ENCODE data around the gene STX18. TPM values are rescaled to one million over a fixed set of nuclear protein-coding genes. Genes with fewer than 3 reads are reported as not detected.
"Not testable (repeated sequence)": the region's sequence is repeated elsewhere in the genome, so short reads cannot be mapped to it uniquely, and the experiment has no call there.

STX18 gene
- total RNA-seq, 1 donor from 2014 or later = 15.1 TPM

DNA sequence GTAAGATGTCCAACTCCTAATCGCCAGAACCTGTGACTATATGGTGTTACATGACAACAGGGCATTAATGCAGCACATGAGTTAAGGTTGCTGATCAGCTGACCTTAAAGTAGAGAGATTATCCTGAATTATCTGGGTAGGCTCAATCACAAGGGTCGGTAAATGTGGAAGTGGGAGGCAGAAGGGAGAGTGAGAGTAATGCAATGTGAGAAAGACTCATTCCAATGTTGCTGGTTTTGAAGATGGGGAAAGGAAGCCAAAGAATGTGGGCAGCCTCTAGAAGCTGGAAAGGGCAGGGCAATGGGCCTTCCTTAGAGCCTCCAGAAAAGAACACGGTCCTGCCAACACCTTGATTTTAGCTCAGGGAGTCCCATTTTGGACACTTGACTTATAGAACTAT lies 67.4 kb downstream of the STX18 start:
- Histone ChIP-seq H3K9me3 (ENCODE audit: control insufficient read depth in 3 of 3, low read length in 3 of 3) (no peaks in the 10 kb centered on the region), H3K27me3 (ENCODE audit: control insufficient read depth in 3 of 3, insufficient read depth in 3 of 3, low read length in 3 of 3) (no peaks in the 10 kb centered on the region), H3K36me3 (ENCODE audit: control insufficient read depth in 3 of 3, insufficient read depth in 3 of 3, low read length in 3 of 3) (peaks cover 8 to 13% (median 12%) of the 10 kb centered on the region in 3 donors), H3K9ac (ENCODE audit: low read depth in 1 of 3, low read length in 3 of 3) (no peak overlapping the region), H3K4me3 (ENCODE audit: low read length in 3 of 3) (no peak overlapping the region), H3K4me1 (ENCODE audit: control insufficient read depth in 3 of 3, insufficient read depth in 3 of 3, low read length in 3 of 3) (peaks cover 0 to 5% (median 0%) of the 10 kb centered on the region in 3 donors), H3K27ac (ENCODE audit: low read depth, low read length) (no peak overlapping the region)

DNA sequence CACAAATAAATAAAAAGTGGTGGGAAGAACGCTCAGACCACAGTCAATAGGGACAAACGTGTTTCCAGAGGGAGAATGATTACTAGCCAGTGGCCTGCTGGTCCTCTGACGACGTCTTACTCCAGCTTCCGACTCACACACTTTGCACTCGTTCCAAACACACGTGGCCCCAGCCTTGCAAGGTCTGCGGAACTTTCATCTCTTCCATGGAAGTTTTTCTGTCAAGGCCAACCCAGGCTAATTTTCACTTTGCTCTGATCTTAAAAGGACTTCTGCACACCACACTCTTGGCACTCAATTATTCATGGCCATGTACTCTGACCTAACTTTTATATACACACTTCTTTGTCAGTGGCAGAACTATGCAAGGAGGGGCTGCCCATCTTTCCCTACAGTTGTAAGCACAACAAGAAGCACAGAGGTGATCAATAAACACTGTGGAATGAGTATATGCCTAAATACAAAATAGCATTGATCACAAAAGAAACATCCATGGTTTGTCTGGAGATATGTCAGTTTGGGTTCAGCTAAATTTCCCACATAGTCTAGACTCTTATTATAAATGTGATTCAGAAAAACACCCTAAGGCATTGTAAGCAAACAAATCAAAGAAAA lies 69.4 kb downstream of the STX18 start:
- Histone ChIP-seq H3K36me3 (ENCODE audit: control insufficient read depth in 3 of 3, insufficient read depth in 3 of 3, low read length in 3 of 3) (peaks cover 18 to 24% (median 23%) of the 10 kb centered on the region in 3 donors), H3K4me1 (ENCODE audit: control insufficient read depth in 3 of 3, insufficient read depth in 3 of 3, low read length in 3 of 3) (peaks cover 0 to 5% (median 0%) of the 10 kb centered on the region in 3 donors), H3K27me3 (ENCODE audit: control insufficient read depth in 3 of 3, insufficient read depth in 3 of 3, low read length in 3 of 3) (no peaks in the 10 kb centered on the region), H3K9me3 (ENCODE audit: control insufficient read depth in 3 of 3, low read length in 3 of 3) (no peaks in the 10 kb centered on the region), H3K9ac (ENCODE audit: low read depth in 1 of 3, low read length in 3 of 3) (no peak overlapping the region), H3K27ac (ENCODE audit: low read depth, low read length) (no peak overlapping the region), H3K4me3 (ENCODE audit: low read length in 3 of 3) (no peak overlapping the region)

DNA sequence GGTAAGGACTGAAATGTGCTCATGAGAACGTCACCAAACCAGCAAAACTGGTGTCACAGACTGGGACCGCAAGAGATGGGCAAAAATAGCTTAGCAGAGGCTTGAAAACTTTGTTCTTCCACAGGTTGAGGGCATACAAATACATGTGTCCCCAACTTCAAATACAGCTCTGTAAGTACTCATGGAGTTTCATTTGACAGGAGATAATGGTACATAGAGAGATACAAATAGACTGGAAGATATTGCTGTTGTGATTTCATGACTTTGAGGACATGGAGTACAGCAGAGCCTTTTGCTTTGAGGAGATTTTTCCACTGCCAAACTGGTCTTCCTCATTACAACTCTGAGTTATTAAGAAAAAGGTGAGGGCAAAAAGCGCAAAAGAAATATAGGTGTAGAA lies 70.7 kb downstream of the STX18 start:
- Histone ChIP-seq H3K9me3 (ENCODE audit: control insufficient read depth in 3 of 3, low read length in 3 of 3) (no peaks in the 10 kb centered on the region), H3K4me1 (ENCODE audit: control insufficient read depth in 3 of 3, insufficient read depth in 3 of 3, low read length in 3 of 3) (peaks cover 0 to 5% (median 0%) of the 10 kb centered on the region in 3 donors)

DNA sequence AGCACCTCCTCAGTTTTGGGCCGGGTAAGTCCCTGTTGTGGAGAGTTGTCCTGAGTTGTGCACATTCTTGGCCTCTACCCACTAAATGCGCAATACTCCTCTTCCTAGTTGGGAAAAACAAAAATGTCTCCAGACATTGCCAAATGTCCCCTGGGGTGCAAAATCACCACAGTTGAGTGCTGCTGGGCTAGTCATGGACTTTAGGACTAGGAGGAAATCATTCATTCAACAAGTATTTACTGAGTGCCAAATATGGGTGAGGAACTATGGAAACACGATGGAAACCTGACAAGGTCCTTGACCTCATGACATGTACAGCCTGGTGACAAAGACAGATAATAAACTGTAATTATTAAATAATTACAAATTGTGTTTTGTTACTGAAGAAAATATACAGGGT lies 71.6 kb downstream of the STX18 start:
- Histone ChIP-seq H3K4me1 (ENCODE audit: control insufficient read depth in 3 of 3, insufficient read depth in 3 of 3, low read length in 3 of 3) (peaks cover 0 to 5% (median 0%) of the 10 kb centered on the region in 3 donors), H3K27ac (ENCODE audit: low read depth, low read length) (no peak overlapping the region), H3K9me3 (ENCODE audit: control insufficient read depth in 3 of 3, low read length in 3 of 3) (no peaks in the 10 kb centered on the region), H3K36me3 (ENCODE audit: control insufficient read depth in 3 of 3, insufficient read depth in 3 of 3, low read length in 3 of 3) (peaks cover 29 to 31% (median 29%) of the 10 kb centered on the region in 3 donors), H3K27me3 (ENCODE audit: control insufficient read depth in 3 of 3, insufficient read depth in 3 of 3, low read length in 3 of 3) (no peaks in the 10 kb centered on the region), H3K9ac (ENCODE audit: low read depth in 1 of 3, low read length in 3 of 3) (no peak overlapping the region), H3K4me3 (ENCODE audit: low read length in 3 of 3) (no peak overlapping the region)

More for the DNA sequence above, 70.7 kb downstream of the STX18 start:
- no peak overlapping the region for H3K9ac ChIP-seq (ENCODE audit: low read depth in 1 of 3, low read length in 3 of 3)
- no peak overlapping the region for H3K4me3 ChIP-seq (ENCODE audit: low read length in 3 of 3)
- peaks cover 24 to 27% (median 25%) of the 10 kb centered on the region in 3 donors for H3K36me3 ChIP-seq (ENCODE audit: control insufficient read depth in 3 of 3, insufficient read depth in 3 of 3, low read length in 3 of 3)
- no peaks in the 10 kb centered on the region for H3K27me3 ChIP-seq (ENCODE audit: control insufficient read depth in 3 of 3, insufficient read depth in 3 of 3, low read length in 3 of 3)
- H3K27ac ChIP-seq (ENCODE audit: low read depth, low read length) = no peak overlapping the region

DNA sequence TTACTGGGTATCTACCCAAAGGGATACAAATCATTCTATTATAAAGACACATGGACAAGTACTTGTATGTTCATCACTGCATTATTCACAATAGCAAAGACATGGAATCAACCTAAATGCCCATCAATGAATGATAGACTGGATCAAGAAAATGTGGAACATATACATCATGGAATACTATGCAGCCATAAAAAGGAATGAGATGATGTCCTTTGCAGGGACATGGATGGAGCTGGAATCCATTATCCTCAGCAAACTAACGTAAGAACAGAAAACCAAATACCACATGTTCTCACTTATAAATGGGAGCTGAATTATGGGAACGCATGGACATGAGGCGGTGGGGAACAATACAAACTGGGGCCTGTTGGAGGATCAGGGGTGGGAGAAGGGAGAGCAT lies 76.6 kb downstream of the STX18 start:
- H3K9ac ChIP-seq (ENCODE audit: low read depth in 1 of 3, low read length in 3 of 3); H3K27ac ChIP-seq (ENCODE audit: low read depth, low read length); H3K27me3 ChIP-seq (ENCODE audit: control insufficient read depth in 3 of 3, insufficient read depth in 3 of 3, low read length in 3 of 3); H3K4me1 ChIP-seq (ENCODE audit: control insufficient read depth in 3 of 3, insufficient read depth in 3 of 3, low read length in 3 of 3); H3K9me3 ChIP-seq (ENCODE audit: control insufficient read depth in 3 of 3, low read length in 3 of 3); H3K4me3 ChIP-seq (ENCODE audit: low read length in 3 of 3): not testable (repeated sequence)
- H3K36me3 ChIP-seq (ENCODE audit: control insufficient read depth in 3 of 3, insufficient read depth in 3 of 3, low read length in 3 of 3) = peaks cover 21 to 29% (median 25%) of the 10 kb centered on the region in 3 donors

DNA sequence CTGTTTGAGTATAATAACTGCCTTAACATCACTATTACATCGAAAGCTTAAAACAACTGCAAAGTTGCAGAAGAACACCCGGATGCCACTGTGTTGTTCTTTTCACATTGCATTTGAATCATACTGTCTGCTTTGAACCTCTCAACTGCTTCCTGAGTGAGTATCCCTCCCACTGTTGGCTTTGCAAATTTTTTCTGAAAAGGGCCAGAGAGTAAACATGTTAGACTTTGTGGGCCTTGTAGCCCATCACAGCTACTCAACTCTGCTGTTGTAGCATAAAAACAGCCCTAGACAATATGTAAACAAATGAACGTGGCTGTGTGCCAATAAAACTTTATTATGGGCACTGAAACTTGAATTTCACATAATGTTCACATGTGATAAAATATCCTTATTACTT lies 78.9 kb downstream of the STX18 start:
- H3K27ac ChIP-seq (ENCODE audit: low read depth, low read length) = no peak overlapping the region
- H3K36me3 ChIP-seq (ENCODE audit: control insufficient read depth in 3 of 3, insufficient read depth in 3 of 3, low read length in 3 of 3) = peaks cover 9 to 30% (median 18%) of the 10 kb centered on the region in 3 donors
- no peaks in the 10 kb centered on the region for H3K4me1 ChIP-seq (ENCODE audit: control insufficient read depth in 3 of 3, insufficient read depth in 3 of 3, low read length in 3 of 3)
- H3K27me3 ChIP-seq (ENCODE audit: control insufficient read depth in 3 of 3, insufficient read depth in 3 of 3, low read length in 3 of 3) = no peaks in the 10 kb centered on the region
- H3K9me3 ChIP-seq (ENCODE audit: control insufficient read depth in 3 of 3, low read length in 3 of 3) = no peaks in the 10 kb centered on the region
- no peak overlapping the region for H3K9ac ChIP-seq (ENCODE audit: low read depth in 1 of 3, low read length in 3 of 3)
- no peak overlapping the region for H3K4me3 ChIP-seq (ENCODE audit: low read length in 3 of 3)

DNA sequence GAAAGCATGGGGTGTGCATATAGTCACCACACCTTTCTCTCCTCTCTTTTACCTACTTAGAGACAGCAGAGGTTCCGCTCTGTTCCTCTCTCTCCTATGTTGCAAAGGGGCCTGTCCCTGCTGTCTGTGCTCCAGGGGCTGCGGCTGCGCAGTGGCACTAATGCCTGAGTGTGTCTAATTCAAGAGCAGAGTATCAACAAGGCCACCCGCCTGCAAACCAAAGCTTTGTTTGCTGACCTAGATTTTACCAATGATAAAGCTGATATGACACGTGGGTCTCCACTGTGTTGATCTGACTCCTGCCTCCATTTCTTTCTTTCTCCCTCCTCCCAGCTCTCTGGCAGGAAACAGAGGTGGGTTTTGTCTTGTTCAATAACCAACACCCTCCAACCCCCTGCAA lies 80.0 kb downstream of the STX18 start:
- Histone ChIP-seq H3K27me3 (ENCODE audit: control insufficient read depth in 3 of 3, insufficient read depth in 3 of 3, low read length in 3 of 3) (no peaks in the 10 kb centered on the region), H3K4me1 (ENCODE audit: control insufficient read depth in 3 of 3, insufficient read depth in 3 of 3, low read length in 3 of 3) (no peaks in the 10 kb centered on the region), H3K9ac (ENCODE audit: low read depth in 1 of 3, low read length in 3 of 3) (no peak overlapping the region), H3K9me3 (ENCODE audit: control insufficient read depth in 3 of 3, low read length in 3 of 3) (no peaks in the 10 kb centered on the region), H3K4me3 (ENCODE audit: low read length in 3 of 3) (no peak overlapping the region), H3K36me3 (ENCODE audit: control insufficient read depth in 3 of 3, insufficient read depth in 3 of 3, low read length in 3 of 3) (peaks cover 11 to 34% (median 28%) of the 10 kb centered on the region in 3 donors), H3K27ac (ENCODE audit: low read depth, low read length) (no peak overlapping the region)

DNA sequence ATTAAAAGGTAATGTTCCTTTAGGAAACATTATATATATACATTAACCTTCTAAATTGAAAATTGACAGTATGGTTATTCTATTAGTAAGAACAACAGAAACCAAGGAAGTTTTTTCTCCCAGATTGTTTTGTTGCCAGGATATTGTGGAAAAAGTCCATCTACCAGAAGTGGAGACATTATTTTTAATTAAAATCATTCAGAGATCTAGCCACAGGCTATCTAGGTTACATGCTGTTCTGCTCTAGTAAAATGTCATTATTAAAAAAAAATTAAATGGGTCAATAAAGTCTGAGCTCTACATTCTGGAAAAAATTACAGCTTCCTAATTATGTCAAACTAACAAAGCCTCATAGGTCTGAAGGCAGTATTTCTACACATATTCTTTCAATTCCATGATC lies 80.7 kb downstream of the STX18 start:
- Histone ChIP-seq H3K4me3 (ENCODE audit: low read length in 3 of 3) (no peak overlapping the region), H3K9ac (ENCODE audit: low read depth in 1 of 3, low read length in 3 of 3) (no peak overlapping the region), H3K9me3 (ENCODE audit: control insufficient read depth in 3 of 3, low read length in 3 of 3) (no peaks in the 10 kb centered on the region), H3K27me3 (ENCODE audit: control insufficient read depth in 3 of 3, insufficient read depth in 3 of 3, low read length in 3 of 3) (no peaks in the 10 kb centered on the region), H3K36me3 (ENCODE audit: control insufficient read depth in 3 of 3, insufficient read depth in 3 of 3, low read length in 3 of 3) (peaks cover 16 to 36% (median 31%) of the 10 kb centered on the region in 3 donors), H3K27ac (ENCODE audit: low read depth, low read length) (no peak overlapping the region), H3K4me1 (ENCODE audit: control insufficient read depth in 3 of 3, insufficient read depth in 3 of 3, low read length in 3 of 3) (no peaks in the 10 kb centered on the region)

DNA sequence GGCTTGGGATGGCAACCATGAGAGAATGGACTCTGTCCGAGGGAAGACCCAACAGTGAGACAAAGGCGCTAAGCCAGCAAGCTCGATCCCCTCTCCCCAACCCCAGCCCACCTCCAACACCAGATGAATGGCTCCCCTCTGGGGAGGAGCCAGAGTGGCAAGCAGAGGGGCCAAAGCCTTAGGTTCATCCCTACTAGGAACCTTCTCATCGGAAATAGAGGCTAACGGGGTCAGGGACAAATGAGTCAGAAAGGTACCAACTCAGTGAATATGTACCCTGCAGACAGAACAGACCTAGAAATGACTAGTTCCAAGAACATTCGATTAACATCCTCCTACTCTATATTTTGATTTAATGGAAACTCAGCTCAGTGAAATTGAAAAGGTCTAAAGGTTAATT lies 81.1 kb downstream of the STX18 start:
- Histone ChIP-seq H3K27ac (ENCODE audit: low read depth, low read length) (no peak overlapping the region), H3K9me3 (ENCODE audit: control insufficient read depth in 3 of 3, low read length in 3 of 3) (no peaks in the 10 kb centered on the region), H3K27me3 (ENCODE audit: control insufficient read depth in 3 of 3, insufficient read depth in 3 of 3, low read length in 3 of 3) (no peaks in the 10 kb centered on the region), H3K36me3 (ENCODE audit: control insufficient read depth in 3 of 3, insufficient read depth in 3 of 3, low read length in 3 of 3) (peaks cover 12 to 36% (median 30%) of the 10 kb centered on the region in 3 donors), H3K9ac (ENCODE audit: low read depth in 1 of 3, low read length in 3 of 3) (no peak overlapping the region), H3K4me3 (ENCODE audit: low read length in 3 of 3) (no peak overlapping the region), H3K4me1 (ENCODE audit: control insufficient read depth in 3 of 3, insufficient read depth in 3 of 3, low read length in 3 of 3) (no peaks in the 10 kb centered on the region)

DNA sequence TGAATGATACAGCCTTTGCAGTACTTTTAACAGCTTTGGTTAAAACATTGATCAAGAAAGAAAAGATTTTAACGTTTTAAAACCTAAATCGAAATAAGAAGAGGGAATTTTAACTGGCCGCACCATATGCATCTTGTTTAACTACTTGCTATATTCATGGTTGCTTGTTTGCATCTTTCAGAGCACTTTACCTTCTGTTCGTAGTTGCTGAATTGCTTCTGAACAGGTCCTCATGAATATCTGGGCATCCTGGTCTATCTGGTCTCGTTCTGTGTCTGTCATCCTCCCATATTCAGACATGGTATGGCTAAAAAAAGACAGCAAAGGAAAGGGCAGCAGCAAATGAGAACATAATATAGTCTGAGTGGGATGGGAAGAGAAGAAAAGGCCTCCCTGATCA lies 82.7 kb downstream of the STX18 start:
- Histone ChIP-seq H3K27ac (ENCODE audit: low read depth, low read length) (no peak overlapping the region), H3K9me3 (ENCODE audit: control insufficient read depth in 3 of 3, low read length in 3 of 3) (no peaks in the 10 kb centered on the region), H3K4me1 (ENCODE audit: control insufficient read depth in 3 of 3, insufficient read depth in 3 of 3, low read length in 3 of 3) (no peaks in the 10 kb centered on the region), H3K27me3 (ENCODE audit: control insufficient read depth in 3 of 3, insufficient read depth in 3 of 3, low read length in 3 of 3) (no peaks in the 10 kb centered on the region), H3K9ac (ENCODE audit: low read depth in 1 of 3, low read length in 3 of 3) (no peak overlapping the region), H3K4me3 (ENCODE audit: low read length in 3 of 3) (no peak overlapping the region), H3K36me3 (ENCODE audit: control insufficient read depth in 3 of 3, insufficient read depth in 3 of 3, low read length in 3 of 3) (peaks cover 20 to 46% (median 44%) of the 10 kb centered on the region in 3 donors)

Measured in skeletal muscle tissue (tissue), 4 donors.